ENCODE measurements around the gene SNAI3. TPM values are rescaled to one million over a fixed set of nuclear protein-coding genes. Genes with fewer than 3 reads are reported as not detected.

The SNAI3 gene
- total and polyA plus RNA-seq, 2 of the 8 experiments (the other 6 are each of a cell fraction or from before 2014, with no cell fraction given): 8.5 to 13.3 TPM

DNA sequence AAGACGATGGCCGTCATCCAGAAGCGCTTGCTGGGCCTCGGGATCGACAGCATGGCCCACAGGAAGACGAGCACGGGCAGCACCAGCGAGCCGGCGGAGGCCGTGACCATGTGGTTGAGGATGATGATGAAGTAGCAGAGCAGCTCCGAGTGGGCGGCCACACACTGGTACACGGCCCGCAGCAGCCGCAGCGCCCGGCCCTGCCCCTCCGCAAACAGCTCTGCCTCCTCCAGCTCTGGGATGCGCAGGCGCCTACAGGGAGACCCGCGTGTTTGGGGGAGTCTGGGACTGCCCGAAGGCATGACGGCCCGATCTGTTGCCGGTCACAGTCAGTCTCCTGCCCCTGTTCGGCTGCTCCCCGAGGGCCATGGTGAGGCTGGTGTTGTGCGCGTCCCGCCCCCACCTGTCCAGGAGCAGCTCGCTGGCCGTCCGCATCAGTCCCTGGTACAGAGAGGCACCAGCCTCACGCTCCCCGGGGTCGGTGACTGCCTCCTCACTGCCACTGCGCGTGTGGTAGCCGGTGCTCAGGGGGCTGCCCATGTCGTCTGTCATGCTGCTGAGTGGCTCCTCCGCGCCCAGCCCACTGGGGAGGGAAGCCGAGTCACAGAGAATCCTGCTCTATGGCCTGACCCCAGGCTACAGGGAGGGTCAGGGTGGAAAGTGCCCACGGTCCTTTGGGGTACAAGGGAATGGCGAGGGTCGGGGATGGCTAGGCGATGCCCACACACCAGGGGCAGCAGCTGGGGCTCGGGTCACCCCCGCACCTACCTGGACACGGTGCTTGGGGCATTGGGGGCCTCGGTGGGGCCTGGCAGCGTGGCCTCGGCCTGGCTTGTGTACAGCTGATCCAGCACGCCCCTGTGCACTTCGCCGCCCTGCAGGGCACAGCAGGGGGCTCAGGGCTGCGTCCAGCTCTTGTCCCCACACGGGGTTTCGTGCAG is 35.8 kb upstream of the SNAI3 start:
- no peak overlapping the region for H2BK15ac ChIP-seq (ENCODE audit: low read length)
- ChIA-PET CTCF (ENCODE audit: partially characterized antibody) (interaction anchor here (1.1 to 4.5 kb wide), 4 partner anchors 15 to 68 kb away, joined by 4 to 24 read pairs (median 6); no protein-coding TSS in a partner anchor), POLR2A (ENCODE audit: partially characterized antibody) (interaction anchor here (0.8 to 1.5 kb wide), 4 partner anchors 11 to 46 kb away, joined by 3 to 6 read pairs (median 4); no protein-coding TSS in a partner anchor)
- H3K79me2 ChIP-seq (ENCODE audit: control insufficient read depth in 1 of 2, insufficient read depth in 2 of 2, low read length in 2 of 2): no peaks in the 10 kb centered on the region
- H2BK12ac ChIP-seq (ENCODE audit: low read depth, low read length): no peak overlapping the region
- TF ChIP-seq EGR1 (IDR thresholded peaks at IDR 0.05; ENCODE audit: borderline replicate concordance, low read depth, low read length) (no peak), FOSL1 (IDR thresholded peaks at IDR 0.05; ENCODE audit: insufficient read depth, low read depth, low read length) (no peak), HDAC2 (IDR thresholded peaks at IDR 0.05; ENCODE audit: borderline replicate concordance in 1 of 2, low read depth in 2 of 2, low read length in 2 of 2) (no peak), POU5F1 (IDR thresholded peaks at IDR 0.05; ENCODE audit: low read depth, low read length) (no peak), YY1 (IDR thresholded peaks at IDR 0.05; ENCODE audit: low read depth, low read length) (no peak), RNF2 (IDR thresholded peaks at IDR 0.05; ENCODE audit: borderline replicate concordance, low read depth, low read length, missing control alignments, poor library complexity, severe bottlenecking) (no peak), SUZ12 (IDR thresholded peaks at IDR 0.05; ENCODE audit: low read length) (no peak)
- TF ChIP-seq, protein P1, sequence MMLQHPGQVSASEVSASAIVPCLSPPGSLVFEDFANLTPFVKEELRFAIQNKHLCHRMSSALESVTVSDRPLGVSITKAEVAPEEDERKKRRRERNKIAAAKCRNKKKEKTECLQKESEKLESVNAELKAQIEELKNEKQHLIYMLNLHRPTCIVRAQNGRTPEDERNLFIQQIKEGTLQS (IDR thresholded peaks at IDR 0.05; ENCODE audit: insufficient read depth, low read depth, low read length): no peak
- H3K36me3 ChIP-seq (ENCODE audit: control insufficient read depth in 2 of 4, insufficient read depth in 4 of 4, low read length in 3 of 4): peaks cover 0 to 27% (median 10%) of the 10 kb centered on the region in 4 experiments; a peak in 5 of 8 replicates
- no peak overlapping the region for H3K56ac ChIP-seq (replicated peaks; ENCODE audit: insufficient read length, low read depth, low read length)
- no peaks in the 10 kb centered on the region for H3K27me3 ChIP-seq (replicated peaks in 1 of 4; ENCODE audit: control insufficient read depth in 3 of 4, extremely low read depth in 1 of 4, insufficient read depth in 3 of 4, low read length in 3 of 4)
- no peak overlapping the region for H2BK20ac ChIP-seq (ENCODE audit: low read length)
- H3K4me2 ChIP-seq (ENCODE audit: insufficient read depth in 1 of 2, low read depth in 2 of 2, low read length in 2 of 2): no peak overlapping the region
- H3K23ac ChIP-seq (ENCODE audit: insufficient read length): no peak overlapping the region
- no peak overlapping the region for H4K5ac ChIP-seq (ENCODE audit: insufficient read length, low read depth, low read length)
- FAIRE-seq (no peak), DNase-seq (ENCODE audit: low read depth in 1 of 2, low spot score in 2 of 2) (no peak)
- no peak overlapping the region for H3K27ac ChIP-seq (ENCODE audit: low read depth, low read length)
- H4K91ac ChIP-seq (replicated peaks; ENCODE audit: insufficient read length, low read length): no peak overlapping the region
- H2AFZ ChIP-seq (ENCODE audit: low read length): no peak overlapping the region
- H3K23me2 ChIP-seq (ENCODE audit: low read depth, low read length): no peaks in the 10 kb centered on the region
- no peak overlapping the region for H2AK5ac ChIP-seq (ENCODE audit: low read depth, low read length)
- no peak overlapping the region for H3K4me3 ChIP-seq (ENCODE audit: extremely low read depth in 1 of 4, insufficient read depth in 2 of 4, low read depth in 3 of 4, low read length in 4 of 4)
- no peak overlapping the region for H3K14ac ChIP-seq (ENCODE audit: insufficient read length)
- no peak overlapping the region for H3K18ac ChIP-seq (ENCODE audit: extremely low read depth, low read length)
- no peak overlapping the region for H4K8ac ChIP-seq (ENCODE audit: extremely low read depth, insufficient read depth, low read length)
- no peaks in the 10 kb centered on the region for H3K4me1 ChIP-seq (replicated peaks in 1 of 4; ENCODE audit: control insufficient read depth in 3 of 4, insufficient read depth in 4 of 4, low read length in 3 of 4)
- no peaks in the 10 kb centered on the region for H3K79me1 ChIP-seq (ENCODE audit: low read depth, low read length)
- H4K20me1 ChIP-seq (replicated peaks in 1 of 2; ENCODE audit: control insufficient read depth in 1 of 2, insufficient read depth in 2 of 2, low read length in 2 of 2): peaks cover 0 to 13% of the 10 kb centered on the region in 2 experiments
- H2BK5ac ChIP-seq (ENCODE audit: low read depth, low read length): no peak overlapping the region; the same call in 1 of the 2 replicates
- H2BK120ac ChIP-seq (replicated peaks; ENCODE audit: low read depth, low read length): no peak overlapping the region
- no peak overlapping the region for H3K4ac ChIP-seq (replicated peaks; ENCODE audit: insufficient read length, low read depth, low read length)
- H3K9ac ChIP-seq (replicated peaks in 1 of 4; ENCODE audit: extremely low read depth in 1 of 4, low read depth in 3 of 4, low read length in 3 of 4): no peak overlapping the region
- WGBS, 2 experiments (ENCODE audit: extremely low coverage in 1 of 2, insufficient coverage in 1 of 2, insufficient read length in 1 of 2, insufficient replicate concordance in 2 of 2, low coverage in 1 of 2, low lambda C conversion rate in 2 of 2, missing lambda C conversion rate in 1 of 2): 94% methylated on average over 37 of the region's 61 CpGs; no CpG with 5 or more reads in 1 of the 2 experiments
- no peaks in the 10 kb centered on the region for H3K9me3 ChIP-seq (ENCODE audit: insufficient read depth in 2 of 2, low read depth in 1 of 2, low read length in 1 of 2)

Measured in H1 (cell line).